ENCODE data around the gene MSGN1. TPM values are rescaled to one million over a fixed set of nuclear protein-coding genes. Genes with fewer than 3 reads are reported as not detected.

MSGN1 gene, protein sequence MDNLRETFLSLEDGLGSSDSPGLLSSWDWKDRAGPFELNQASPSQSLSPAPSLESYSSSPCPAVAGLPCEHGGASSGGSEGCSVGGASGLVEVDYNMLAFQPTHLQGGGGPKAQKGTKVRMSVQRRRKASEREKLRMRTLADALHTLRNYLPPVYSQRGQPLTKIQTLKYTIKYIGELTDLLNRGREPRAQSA
- polyA plus RNA-seq: not detected

DNA sequence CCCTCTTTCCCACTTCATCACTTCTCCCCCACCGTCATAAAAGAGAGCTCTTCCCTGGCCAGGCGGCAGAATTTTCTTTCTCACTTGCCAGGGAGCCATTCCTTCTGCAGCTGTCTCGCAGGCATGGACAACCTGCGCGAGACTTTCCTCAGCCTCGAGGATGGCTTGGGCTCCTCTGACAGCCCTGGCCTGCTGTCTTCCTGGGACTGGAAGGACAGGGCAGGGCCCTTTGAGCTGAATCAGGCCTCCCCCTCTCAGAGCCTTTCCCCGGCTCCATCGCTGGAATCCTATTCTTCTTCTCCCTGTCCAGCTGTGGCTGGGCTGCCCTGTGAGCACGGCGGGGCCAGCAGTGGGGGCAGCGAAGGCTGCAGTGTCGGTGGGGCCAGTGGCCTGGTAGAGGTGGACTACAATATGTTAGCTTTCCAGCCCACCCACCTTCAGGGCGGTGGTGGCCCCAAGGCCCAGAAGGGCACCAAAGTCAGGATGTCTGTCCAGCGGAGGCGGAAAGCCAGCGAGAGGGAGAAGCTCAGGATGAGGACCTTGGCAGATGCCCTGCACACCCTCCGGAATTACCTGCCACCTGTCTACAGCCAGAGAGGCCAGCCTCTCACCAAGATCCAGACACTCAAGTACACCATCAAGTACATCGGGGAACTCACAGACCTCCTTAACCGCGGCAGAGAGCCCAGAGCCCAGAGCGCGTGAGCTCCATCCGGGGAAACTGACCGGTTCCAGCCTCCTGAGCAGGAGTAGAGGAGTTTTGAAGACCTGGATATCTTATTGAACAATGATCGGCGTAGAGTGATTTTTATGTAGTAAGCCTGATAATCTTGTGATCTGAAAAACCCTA lies at the start of gene MSGN1:
MSGN1 (plus strand) TSS at position 65 of the 850 bp plus-strand sequence; CDS start at position 124, 59 bp downstream.
- Mint-ChIP-seq H3K27ac (peak within 1 kb of the TSS in 2 of 3 donors; percentile 3 to 78), H3K27me3 (no peaks in the 10 kb centered on the region), H3K36me3 (no peaks in the 10 kb centered on the region), H3K4me3 (no peak within 1 kb of the TSS), H3K9me3 (no peaks in the 10 kb centered on the region), H3K4me1 (peaks cover 32 to 35% (median 35%) of the 10 kb centered on the region in 3 donors)

DNA sequence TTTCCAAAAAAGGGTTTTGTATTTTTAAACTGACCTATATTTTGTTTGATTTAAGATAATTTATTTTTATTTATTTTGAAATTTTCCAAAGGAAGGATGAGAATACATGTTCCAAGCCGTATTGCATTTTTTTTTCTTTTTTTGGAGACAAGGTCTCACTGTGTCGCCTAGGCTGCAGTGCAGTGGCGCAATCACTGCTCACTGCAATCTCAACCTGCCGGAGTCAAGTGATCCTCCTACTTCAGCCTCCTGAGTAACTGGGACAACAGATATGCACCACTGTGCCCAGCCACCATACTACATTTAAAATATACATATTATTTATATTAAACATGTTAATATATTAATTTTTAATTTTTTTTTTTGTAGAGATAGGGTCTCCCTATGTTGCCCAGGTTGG lies 47.4 kb upstream of the MSGN1 start:
- no peaks in the 10 kb centered on the region for H3K27me3 Mint-ChIP-seq
- no peak overlapping the region for H3K27ac Mint-ChIP-seq
- H3K9me3 Mint-ChIP-seq: no peaks in the 10 kb centered on the region
- peaks cover 5% of the 10 kb centered on the region for H3K36me3 Mint-ChIP-seq
- no peak overlapping the region for H3K4me3 Mint-ChIP-seq
- no peaks in the 10 kb centered on the region for H3K4me1 Mint-ChIP-seq

DNA sequence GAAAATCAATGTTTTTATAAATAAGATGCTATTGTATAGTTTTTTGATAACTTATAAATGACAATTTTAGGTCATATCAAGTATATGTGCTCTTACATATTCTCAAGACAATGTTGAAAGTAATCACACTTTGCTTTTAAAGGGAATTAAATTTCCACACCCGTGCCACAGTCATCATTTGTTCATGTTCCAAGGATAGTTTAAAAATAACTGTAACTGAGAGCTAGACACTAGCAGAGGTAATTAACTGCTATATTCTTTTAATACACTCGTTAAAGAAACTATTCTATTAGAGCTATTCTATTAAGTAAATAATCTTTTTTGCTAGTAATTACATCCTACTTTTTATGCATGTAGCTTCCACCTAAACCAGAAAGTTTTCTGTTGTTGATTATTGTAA lies 44.3 kb upstream of the MSGN1 start:
- Mint-ChIP-seq H3K9me3 (no peaks in the 10 kb centered on the region), H3K4me1 (no peaks in the 10 kb centered on the region), H3K27ac (no peak overlapping the region), H3K27me3 (no peaks in the 10 kb centered on the region), H3K4me3 (no peak overlapping the region), H3K36me3 (peaks cover 7% of the 10 kb centered on the region)

DNA sequence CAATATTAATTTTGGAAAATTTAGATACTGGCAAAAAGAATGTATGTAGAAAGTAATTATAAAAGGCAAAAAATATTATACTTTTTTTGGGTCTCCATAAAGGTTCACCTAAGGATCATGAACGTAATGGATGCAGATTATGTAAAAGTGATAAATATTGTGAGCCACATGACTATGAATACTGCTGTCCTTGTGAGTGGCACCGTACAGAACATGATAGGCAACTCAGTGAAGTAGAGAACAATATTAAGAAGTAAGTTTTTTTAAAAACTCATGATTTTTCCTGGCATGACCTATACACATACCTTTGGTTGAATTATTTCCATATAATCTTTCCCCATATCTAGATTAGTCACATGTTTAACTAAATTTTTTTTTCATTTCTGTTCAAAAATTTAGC lies 43.7 kb upstream of the MSGN1 start:
- peaks cover 8% of the 10 kb centered on the region for H3K36me3 Mint-ChIP-seq
- H3K4me3 Mint-ChIP-seq: no peak overlapping the region
- H3K27me3 Mint-ChIP-seq: no peaks in the 10 kb centered on the region

DNA sequence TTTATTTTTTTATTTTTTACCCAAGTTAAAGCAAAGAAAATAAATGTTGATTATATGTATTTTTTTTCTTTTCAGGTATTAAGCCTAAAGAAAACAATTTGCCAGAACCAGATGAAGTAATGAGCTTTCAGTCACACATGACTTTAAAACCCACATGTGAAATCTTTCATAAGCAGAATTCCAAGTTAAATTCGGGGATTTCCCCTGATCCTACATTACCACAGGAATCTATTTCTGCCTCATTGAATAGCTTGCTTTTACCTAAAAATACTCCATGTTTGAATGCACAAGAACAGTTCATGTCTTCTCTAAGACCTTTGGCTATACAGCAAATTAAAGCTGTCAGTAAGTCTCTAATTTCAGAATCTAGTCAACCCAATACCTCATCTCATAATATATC lies 35.7 kb upstream of the MSGN1 start:
- Mint-ChIP-seq H3K9me3 (peaks cover 0 to 2% (median 0%) of the 10 kb centered on the region in 3 donors), H3K27me3 (no peaks in the 10 kb centered on the region), H3K4me1 (no peaks in the 10 kb centered on the region), H3K36me3 (peaks cover 12% of the 10 kb centered on the region), H3K27ac (no peak overlapping the region), H3K4me3 (no peak overlapping the region)

More for the DNA sequence above, 43.7 kb upstream of the MSGN1 start:
- Mint-ChIP-seq H3K9me3 (no peaks in the 10 kb centered on the region), H3K27ac (no peak overlapping the region), H3K4me1 (no peaks in the 10 kb centered on the region)

DNA sequence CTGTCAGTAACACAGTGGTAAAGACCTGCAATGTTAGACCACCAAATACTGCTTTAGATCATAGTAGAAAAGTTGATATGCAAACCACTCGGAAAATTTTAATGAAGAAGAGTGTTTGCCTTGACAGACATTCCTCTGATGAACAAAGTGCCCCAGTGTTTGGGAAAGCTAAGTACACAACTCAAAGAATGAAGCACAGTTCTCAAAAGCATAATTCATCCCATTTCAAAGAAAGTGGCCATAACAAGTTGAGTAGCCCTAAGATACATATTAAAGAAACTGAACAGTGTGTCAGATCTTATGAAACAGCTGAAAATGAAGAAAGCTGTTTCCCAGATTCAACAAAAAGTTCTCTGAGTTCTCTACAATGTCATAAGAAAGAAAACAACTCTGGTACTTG lies 34.8 kb upstream of the MSGN1 start:
- Mint-ChIP-seq H3K27ac (no peak overlapping the region), H3K4me3 (no peak overlapping the region), H3K36me3 (peaks cover 12% of the 10 kb centered on the region)

DNA sequence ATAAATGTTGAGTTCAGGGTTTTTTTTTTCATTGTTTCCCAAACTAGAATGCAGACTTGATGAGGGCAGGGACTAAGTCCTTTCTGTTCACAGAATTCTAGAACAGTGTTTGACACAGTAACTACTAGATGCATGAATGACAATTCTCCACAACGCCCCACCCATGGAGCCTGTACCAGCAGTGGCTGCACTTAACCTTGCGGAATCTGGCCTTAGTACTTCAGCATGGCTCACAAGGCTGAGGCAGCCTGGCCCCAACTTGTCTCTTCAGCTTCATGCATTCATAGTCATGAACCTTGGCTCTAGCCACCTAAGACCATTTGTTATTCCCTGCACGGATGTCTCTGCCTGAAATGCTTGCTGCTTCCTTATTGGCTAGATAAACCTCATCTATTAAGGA lies 29.5 kb upstream of the MSGN1 start:
- Mint-ChIP-seq H3K4me1 (peaks cover 3 to 8% (median 5%) of the 10 kb centered on the region in 3 donors), H3K4me3 (no peak overlapping the region), H3K27me3 (peaks cover 1% of the 10 kb centered on the region), H3K9me3 (peaks cover 0 to 2% (median 0%) of the 10 kb centered on the region in 3 donors), H3K27ac (peak overlapping the region in 1 of 3 donors; percentile 8), H3K36me3 (peaks cover 8% of the 10 kb centered on the region)

More for the DNA sequence above, 34.8 kb upstream of the MSGN1 start:
- Mint-ChIP-seq H3K4me1 (no peaks in the 10 kb centered on the region), H3K9me3 (peaks cover 0 to 2% (median 0%) of the 10 kb centered on the region in 3 donors), H3K27me3 (no peaks in the 10 kb centered on the region)

DNA sequence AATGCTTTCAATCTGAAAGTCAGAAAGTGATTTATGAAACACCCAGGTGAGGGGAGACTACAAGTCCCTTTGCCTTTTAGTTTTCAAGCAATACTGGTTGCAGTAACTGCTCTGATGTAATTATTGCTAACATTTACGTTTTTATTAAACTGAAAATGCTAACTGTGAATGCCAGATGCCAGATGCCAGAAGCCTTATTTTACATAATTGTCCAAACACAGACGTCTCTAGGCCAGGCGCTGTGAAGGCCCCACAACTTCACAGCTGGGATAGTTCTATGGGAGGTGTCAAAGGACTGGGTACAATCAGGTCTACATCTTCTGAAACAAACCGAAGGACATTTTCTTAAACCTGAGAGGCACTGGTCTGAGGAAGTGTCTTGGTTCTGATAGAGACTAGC lies 27.5 kb upstream of the MSGN1 start:
- Mint-ChIP-seq H3K27me3 (peaks cover 3% of the 10 kb centered on the region), H3K27ac (no peak overlapping the region), H3K9me3 (peaks cover 0 to 2% (median 0%) of the 10 kb centered on the region in 3 donors)

DNA sequence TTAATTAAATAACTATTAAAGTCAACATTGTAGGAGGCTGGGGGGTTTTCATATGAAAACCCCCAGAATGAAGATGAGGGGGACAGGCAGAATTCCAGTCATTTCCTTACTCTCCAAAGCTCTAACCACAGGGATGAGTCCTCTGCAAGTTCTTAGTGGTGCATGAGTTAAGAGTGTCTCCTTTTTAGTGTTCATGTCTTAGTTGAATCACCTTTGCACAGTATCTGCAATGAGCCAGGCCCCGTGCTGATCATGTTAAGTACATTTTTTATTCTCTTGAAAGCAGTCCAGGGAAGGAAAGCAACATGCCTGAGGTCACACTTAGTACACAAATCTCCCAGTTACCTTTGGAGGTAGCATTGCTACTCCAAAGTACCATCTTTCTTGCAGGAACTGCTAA lies 25.7 kb upstream of the MSGN1 start:
- no peak overlapping the region for H3K27ac Mint-ChIP-seq
- H3K4me3 Mint-ChIP-seq: no peak overlapping the region
- peaks cover 3% of the 10 kb centered on the region for H3K27me3 Mint-ChIP-seq
- H3K36me3 Mint-ChIP-seq: peaks cover 1% of the 10 kb centered on the region
- H3K9me3 Mint-ChIP-seq: no peaks in the 10 kb centered on the region
- H3K4me1 Mint-ChIP-seq: peaks cover 3 to 13% (median 11%) of the 10 kb centered on the region in 3 donors

More for the DNA sequence above, 27.5 kb upstream of the MSGN1 start:
- peaks cover 3 to 12% (median 11%) of the 10 kb centered on the region in 3 donors for H3K4me1 Mint-ChIP-seq
- H3K4me3 Mint-ChIP-seq: peak overlapping the region in 1 of 4 donors; percentile 7
- peaks cover 1% of the 10 kb centered on the region for H3K36me3 Mint-ChIP-seq

DNA sequence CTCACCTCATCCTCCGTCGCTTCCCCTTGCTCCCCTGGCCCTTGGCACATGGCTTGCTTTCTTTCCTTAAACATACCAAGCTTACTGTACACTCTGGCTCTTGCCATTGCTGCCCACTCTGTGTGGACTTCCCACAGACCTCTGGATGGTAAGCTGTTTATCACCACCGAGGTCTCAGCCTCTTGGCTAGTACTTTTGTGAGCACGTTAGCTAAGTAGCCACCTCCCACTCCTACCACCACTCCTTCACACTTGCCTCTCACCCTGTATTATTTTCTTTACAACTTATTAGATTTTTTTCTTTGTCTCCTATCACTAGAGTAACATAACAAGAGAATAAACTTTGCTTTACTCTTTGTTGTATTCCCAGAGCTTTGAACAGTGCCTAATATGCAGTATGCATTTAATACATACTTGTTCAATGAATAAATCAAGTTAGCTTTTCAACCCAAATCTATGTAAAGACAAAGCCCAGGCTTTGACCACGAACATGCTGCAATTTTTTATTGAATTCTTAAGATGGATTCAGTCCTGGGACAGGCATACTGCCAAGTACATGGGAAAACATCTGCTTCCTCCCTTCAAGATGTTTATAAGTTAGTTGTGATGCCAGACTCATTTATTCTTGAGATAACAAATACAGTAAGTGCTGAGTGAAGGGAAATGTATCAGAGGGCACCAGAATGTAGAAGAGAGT lies 25.0 kb upstream of the MSGN1 start:
- H3K36me3 Mint-ChIP-seq: peaks cover 1% of the 10 kb centered on the region
- no peak overlapping the region for H3K4me3 Mint-ChIP-seq
- no peaks in the 10 kb centered on the region for H3K9me3 Mint-ChIP-seq
- H3K4me1 Mint-ChIP-seq: peaks cover 3 to 13% (median 11%) of the 10 kb centered on the region in 3 donors
- H3K27ac Mint-ChIP-seq: no peak overlapping the region
- peaks cover 3% of the 10 kb centered on the region for H3K27me3 Mint-ChIP-seq

DNA sequence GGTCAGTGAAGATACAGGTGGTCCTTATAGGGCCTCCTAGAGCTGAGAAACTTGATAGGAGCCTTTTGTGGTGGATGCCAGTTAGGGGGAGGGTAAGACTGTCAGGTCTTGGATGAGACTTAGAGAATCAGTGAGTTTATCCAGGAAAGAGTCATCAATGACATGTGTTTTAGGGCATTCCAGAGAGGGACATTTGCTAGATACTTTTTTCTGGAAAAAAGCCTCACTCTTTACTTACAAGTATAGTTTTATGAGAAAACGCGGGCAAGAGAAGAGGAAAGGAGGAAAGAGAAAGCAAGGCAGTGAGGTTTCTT lies 24.5 kb upstream of the MSGN1 start:
- H3K9me3 Mint-ChIP-seq: no peaks in the 10 kb centered on the region
- H3K4me3 Mint-ChIP-seq: peak overlapping the region in 1 of 4 donors; percentile 67
- peaks cover 3% of the 10 kb centered on the region for H3K36me3 Mint-ChIP-seq
- H3K27me3 Mint-ChIP-seq: peaks cover 3% of the 10 kb centered on the region
- no peak overlapping the region for H3K27ac Mint-ChIP-seq
- peaks cover 3 to 13% (median 11%) of the 10 kb centered on the region in 3 donors for H3K4me1 Mint-ChIP-seq

DNA sequence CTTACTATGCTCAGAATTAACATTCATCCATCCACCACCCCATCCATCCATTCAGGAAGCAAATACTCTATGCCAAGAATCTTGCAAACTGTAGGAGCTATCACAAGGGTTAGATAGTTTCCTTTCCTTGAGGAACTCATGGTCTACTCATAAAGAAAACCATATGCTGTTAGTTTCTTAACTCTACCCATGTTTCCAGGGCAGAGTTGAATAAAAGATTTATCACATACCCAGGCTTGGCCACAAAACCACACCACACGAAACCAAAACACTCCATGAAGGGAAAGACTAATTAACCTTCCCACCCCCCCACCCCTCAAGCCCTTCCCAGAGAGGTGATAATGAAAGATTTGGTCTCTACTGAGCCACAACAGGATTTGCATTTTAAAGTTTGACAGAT lies 23.7 kb upstream of the MSGN1 start:
- peaks cover 3% of the 10 kb centered on the region for H3K27me3 Mint-ChIP-seq
- H3K9me3 Mint-ChIP-seq: no peaks in the 10 kb centered on the region
- H3K4me1 Mint-ChIP-seq: peaks cover 3 to 13% (median 11%) of the 10 kb centered on the region in 3 donors
- peaks cover 3% of the 10 kb centered on the region for H3K36me3 Mint-ChIP-seq
- no peak overlapping the region for H3K4me3 Mint-ChIP-seq
- H3K27ac Mint-ChIP-seq: peak overlapping the region in 1 of 3 donors; percentile 64

DNA sequence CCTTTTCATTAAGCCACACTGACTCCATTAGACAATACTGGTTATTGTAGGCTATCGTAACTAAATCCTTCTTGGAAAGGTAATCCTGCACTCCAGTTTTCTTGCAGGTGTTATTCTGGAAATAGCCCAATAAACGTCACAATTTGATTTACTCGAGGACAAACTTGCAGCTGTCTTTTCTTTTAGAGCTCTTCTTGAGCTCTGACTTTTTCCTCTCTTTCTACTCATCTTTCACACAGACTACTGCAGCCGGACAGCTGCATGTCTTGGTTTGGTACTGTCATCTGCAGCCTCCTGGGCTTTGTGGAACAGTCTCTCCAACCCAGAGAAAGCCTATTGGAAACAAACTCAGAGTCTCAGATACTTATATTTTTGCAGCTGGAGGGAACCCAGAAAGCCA lies 23.0 kb upstream of the MSGN1 start:
- no peak overlapping the region for H3K4me3 Mint-ChIP-seq
- H3K4me1 Mint-ChIP-seq: peaks cover 3 to 13% (median 11%) of the 10 kb centered on the region in 3 donors
- peak overlapping the region in 1 of 3 donors; percentile 94 for H3K27ac Mint-ChIP-seq
- no peaks in the 10 kb centered on the region for H3K9me3 Mint-ChIP-seq
- H3K36me3 Mint-ChIP-seq: peaks cover 3% of the 10 kb centered on the region
- H3K27me3 Mint-ChIP-seq: peaks cover 3% of the 10 kb centered on the region

DNA sequence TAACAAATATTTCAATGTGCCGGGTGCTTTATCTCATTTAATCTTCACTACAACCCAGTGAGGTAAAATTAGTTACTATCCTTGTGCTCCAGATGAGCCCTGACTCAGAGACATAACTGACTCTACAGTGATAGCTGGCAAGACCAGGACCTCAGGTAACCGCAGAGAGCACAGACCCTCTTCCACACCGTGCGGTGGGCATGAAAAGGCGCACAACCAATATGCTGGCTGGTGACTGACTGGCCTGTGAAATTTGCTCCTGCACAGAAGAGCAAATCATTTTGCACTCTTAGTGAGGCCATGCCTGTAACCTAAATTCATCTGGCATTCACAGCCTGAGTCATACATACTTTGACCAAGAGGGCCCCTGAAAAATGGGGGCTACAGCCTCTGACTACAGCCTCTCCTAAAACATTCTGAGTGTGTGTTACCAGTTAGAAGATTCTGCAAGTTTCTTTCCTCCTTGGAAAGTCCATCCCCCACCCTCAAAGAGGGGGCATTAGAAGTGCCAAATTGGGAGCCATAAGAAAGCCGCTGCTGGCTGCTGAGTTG lies 22.4 kb upstream of the MSGN1 start:
- peaks cover under 1 to 13% (median 11%) of the 10 kb centered on the region in 3 donors for H3K4me1 Mint-ChIP-seq
- H3K27ac Mint-ChIP-seq: peak overlapping the region in 1 of 3 donors; percentile 94
- peaks cover 3% of the 10 kb centered on the region for H3K27me3 Mint-ChIP-seq
- H3K4me3 Mint-ChIP-seq: no peak overlapping the region
- no peaks in the 10 kb centered on the region for H3K9me3 Mint-ChIP-seq
- peaks cover 3% of the 10 kb centered on the region for H3K36me3 Mint-ChIP-seq

DNA sequence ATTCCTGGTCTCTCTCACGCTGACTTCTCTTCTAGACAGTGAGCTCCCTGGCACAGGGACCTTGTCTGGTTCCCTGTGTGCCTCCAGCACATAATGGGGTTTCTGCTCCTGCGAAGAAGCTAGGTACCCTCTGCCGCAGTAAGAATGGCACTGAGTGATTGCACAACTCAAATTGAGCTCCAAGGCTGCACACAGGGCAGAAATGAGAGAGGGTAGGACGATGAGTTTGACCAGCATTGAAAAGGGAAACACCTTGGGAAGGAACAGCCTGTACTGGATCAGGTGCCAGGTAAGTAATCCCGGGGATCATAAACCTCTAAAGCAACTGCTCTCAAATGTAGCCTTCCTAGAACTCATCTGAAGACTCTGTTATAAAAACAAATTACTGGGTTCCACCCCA lies 21.0 kb upstream of the MSGN1 start:
- H3K27me3 Mint-ChIP-seq: peaks cover 3% of the 10 kb centered on the region

More for the DNA sequence above, 21.0 kb upstream of the MSGN1 start:
- peaks cover 9 to 18% (median 16%) of the 10 kb centered on the region in 3 donors for H3K4me1 Mint-ChIP-seq
- H3K27ac Mint-ChIP-seq: no peak overlapping the region
- H3K9me3 Mint-ChIP-seq: no peaks in the 10 kb centered on the region
- no peak overlapping the region for H3K4me3 Mint-ChIP-seq
- peaks cover 3% of the 10 kb centered on the region for H3K36me3 Mint-ChIP-seq
